Smooth muscle cell (in vitro differentiated cells): ENCODE measurements around the gene DNAJC18. TPM values are rescaled to one million over a fixed set of nuclear protein-coding genes. Genes with fewer than 3 reads are reported as not detected.

ENCODE experiments used
- DNase-seq: peaks from one replicate; lab custom pipeline; 2025; ENCODE audit not compliant: unreplicated experiment; lab: John Stamatoyannopoulos, UW
- H2AFZ ChIP-seq: fragments of 200-600 bp; sonication (generic); 2 replicates; pipeline ENCODE4 v1.6.0; 2016; ENCODE audit warnings: antibody characterized with exemption, low read depth, mild to moderate bottlenecking
- H3F3A ChIP-seq: fragments of 200-600 bp; sonication (generic); 2 replicates; pipeline ENCODE4 v1.6.0; 2017; ENCODE audit warnings: antibody characterized with exemption, low read depth
- H3K27ac ChIP-seq: fragments of 200-600 bp; sonication (generic); 2 replicates; pipeline ENCODE4 v1.5.1; 2016; ENCODE audit warnings: low read depth, mild to moderate bottlenecking
- H3K27me3 ChIP-seq: fragments of 200-600 bp; sonication (generic); 2 replicates; pipeline ENCODE4 v1.6.1; 2016; ENCODE audit warnings: low read depth, mild to moderate bottlenecking
- H3K36me3 ChIP-seq: fragments of 200-600 bp; sonication (generic); 2 replicates; pipeline ENCODE4 v1.5.1; 2016; ENCODE audit warnings: low read depth
- H3K4me1 ChIP-seq: fragments of 200-600 bp; sonication (generic); 2 replicates; pipeline ENCODE4 v1.5.1; 2016; ENCODE audit warnings: low read depth
- H3K4me2 ChIP-seq: fragments of 200-600 bp; sonication (generic); 2 replicates; pipeline ENCODE4 v1.6.0; 2016; ENCODE audit warnings: mild to moderate bottlenecking
- H3K4me3 ChIP-seq: fragments of 200-600 bp; sonication (generic); 2 replicates; pipeline ENCODE4 v1.5.1; 2016; ENCODE audit warnings: mild to moderate bottlenecking
- H3K79me2 ChIP-seq: fragments of 200-600 bp; sonication (generic); 2 replicates; pipeline ENCODE4 v1.6.0; 2016; ENCODE audit warnings: low read depth, mild to moderate bottlenecking
- H3K9ac ChIP-seq: fragments of 200-600 bp; sonication (generic); 2 replicates; pipeline ENCODE4 v1.6.0; 2016; ENCODE audit warnings: low read depth
- H3K9me3 ChIP-seq: fragments of 200-600 bp; sonication (generic); replicated peaks from 2 replicates; pipeline ENCODE4 v1.5.1; 2016; ENCODE audit warnings: low read depth
- H4K20me1 ChIP-seq: fragments of 200-600 bp; sonication (generic); 2 replicates; pipeline ENCODE4 v1.6.0; 2016; ENCODE audit warnings: low read depth
- CTCF ChIP-seq: fragments of 200-600 bp; sonication (generic); IDR thresholded peaks from 2 replicates; pipeline ENCODE4 v1.5.1; 2017; ENCODE audit warnings: borderline replicate concordance, mild to moderate bottlenecking, antibody characterized with exemption; ENCODE audit not compliant: insufficient read depth, poor library complexity, severe bottlenecking
- WGBS: methylation state at CpG from one replicate; pipeline ENCODE4 v1.1.7; 2016; ENCODE audit warnings: low lambda C conversion rate; 5-methylcytosine and 5-hydroxymethylcytosine counted together
- polyA plus RNA-seq: library from polyadenylated mRNA; unstranded; fragments of >200 nt; fragmentation: Nextera tagmentation; extraction: Ambion mirVana; gene quantifications from 2 replicates; pipeline ENCODE4 v1.2.1, GENCODE V29; 2016
- total RNA-seq: library from RNA; depleted of rRNA; stranded (reverse); fragments of >200 nt; gene quantifications from 2 replicates; pipeline ENCODE4 v1.2.3, GENCODE V29; 2014

The DNAJC18 gene
- total and polyA plus RNA-seq, 2 experiments from 2014 or later = 9.6 to 16.9 TPM

GRCh38 chr5:139378941-139379361, 60.4 kb downstream of the DNAJC18 start:
- Histone ChIP-seq H3K4me1 (no peaks in the 10 kb centered on the region), H3K9ac (no peak overlapping the region), H3K79me2 (no peaks in the 10 kb centered on the region), H3K4me3 (no peak overlapping the region), H3K4me2 (no peak overlapping the region), H3K36me3 (no peaks in the 10 kb centered on the region), H3K27me3 (no peaks in the 10 kb centered on the region), H3K27ac (no peak overlapping the region), H3K9me3 (no peaks in the 10 kb centered on the region), H2AFZ (no peak overlapping the region), H4K20me1 (no peaks in the 10 kb centered on the region), H3F3A (no peaks in the 10 kb centered on the region)
- no peak for DNase-seq
- TF ChIP-seq CTCF = no peak
- 95% methylated on average over 13 of the region's 13 CpGs for WGBS

- H3K4me3 ChIP-seq = no peak overlapping the region
- H3F3A ChIP-seq = no peaks in the 10 kb centered on the region
- no peaks in the 10 kb centered on the region for H3K4me1 ChIP-seq
- H2AFZ ChIP-seq = no peak overlapping the region
- no peak for TF ChIP-seq CTCF
- 92% methylated on average over 47 of the region's 47 CpGs for WGBS
- H3K79me2 ChIP-seq = no peaks in the 10 kb centered on the region
- H3K27me3 ChIP-seq = no peaks in the 10 kb centered on the region
- H3K4me2 ChIP-seq = no peak overlapping the region
- no peaks in the 10 kb centered on the region for H3K36me3 ChIP-seq
- no peaks in the 10 kb centered on the region for H3K9me3 ChIP-seq
- DNase-seq = no peak
- no peak overlapping the region for H3K27ac ChIP-seq
- H3K9ac ChIP-seq = no peak overlapping the region
- H4K20me1 ChIP-seq = no peaks in the 10 kb centered on the region
These were observed 61.1 kb downstream of the DNAJC18 start for GRCh38 chr5:139378101-139378825.

- no peak for TF ChIP-seq CTCF
- Histone ChIP-seq H3K79me2 (no peaks in the 10 kb centered on the region), H4K20me1 (no peaks in the 10 kb centered on the region), H3K27ac (no peak overlapping the region), H3K4me1 (no peaks in the 10 kb centered on the region), H3K9me3 (no peaks in the 10 kb centered on the region), H3K4me3 (no peak overlapping the region), H3K9ac (no peak overlapping the region), H3K4me2 (no peak overlapping the region), H3K27me3 (no peaks in the 10 kb centered on the region), H2AFZ (no peak overlapping the region), H3F3A (no peaks in the 10 kb centered on the region), H3K36me3 (no peaks in the 10 kb centered on the region)
- DNase-seq = no peak
- WGBS = 97% methylated on average over 3 of the region's 3 CpGs
These were observed 62.1 kb downstream of the DNAJC18 start for GRCh38 chr5:139377226-139377625.

GRCh38 chr5:139376364-139376763, 63.0 kb downstream of the DNAJC18 start:
- Histone ChIP-seq H3K27ac (no peak overlapping the region), H3F3A (no peaks in the 10 kb centered on the region), H2AFZ (no peak overlapping the region), H3K4me3 (no peak overlapping the region), H3K9me3 (no peaks in the 10 kb centered on the region), H3K36me3 (no peaks in the 10 kb centered on the region), H3K4me1 (no peaks in the 10 kb centered on the region), H3K4me2 (no peak overlapping the region), H3K9ac (no peak overlapping the region), H3K27me3 (no peaks in the 10 kb centered on the region), H4K20me1 (peaks cover 3% of the 10 kb centered on the region), H3K79me2 (no peaks in the 10 kb centered on the region)
- 83% methylated on average over 7 of the region's 7 CpGs for WGBS
- TF ChIP-seq CTCF = no peak
- DNase-seq = no peak
